ENCODE measurements around the gene PEAK1. TPM values are rescaled to one million over a fixed set of nuclear protein-coding genes. Genes with fewer than 3 reads are reported as not detected.

PEAK1 gene
- total RNA-seq, 4 donors from 2014 or later: 78.3 to 112 (median 95.2) TPM

DNA sequence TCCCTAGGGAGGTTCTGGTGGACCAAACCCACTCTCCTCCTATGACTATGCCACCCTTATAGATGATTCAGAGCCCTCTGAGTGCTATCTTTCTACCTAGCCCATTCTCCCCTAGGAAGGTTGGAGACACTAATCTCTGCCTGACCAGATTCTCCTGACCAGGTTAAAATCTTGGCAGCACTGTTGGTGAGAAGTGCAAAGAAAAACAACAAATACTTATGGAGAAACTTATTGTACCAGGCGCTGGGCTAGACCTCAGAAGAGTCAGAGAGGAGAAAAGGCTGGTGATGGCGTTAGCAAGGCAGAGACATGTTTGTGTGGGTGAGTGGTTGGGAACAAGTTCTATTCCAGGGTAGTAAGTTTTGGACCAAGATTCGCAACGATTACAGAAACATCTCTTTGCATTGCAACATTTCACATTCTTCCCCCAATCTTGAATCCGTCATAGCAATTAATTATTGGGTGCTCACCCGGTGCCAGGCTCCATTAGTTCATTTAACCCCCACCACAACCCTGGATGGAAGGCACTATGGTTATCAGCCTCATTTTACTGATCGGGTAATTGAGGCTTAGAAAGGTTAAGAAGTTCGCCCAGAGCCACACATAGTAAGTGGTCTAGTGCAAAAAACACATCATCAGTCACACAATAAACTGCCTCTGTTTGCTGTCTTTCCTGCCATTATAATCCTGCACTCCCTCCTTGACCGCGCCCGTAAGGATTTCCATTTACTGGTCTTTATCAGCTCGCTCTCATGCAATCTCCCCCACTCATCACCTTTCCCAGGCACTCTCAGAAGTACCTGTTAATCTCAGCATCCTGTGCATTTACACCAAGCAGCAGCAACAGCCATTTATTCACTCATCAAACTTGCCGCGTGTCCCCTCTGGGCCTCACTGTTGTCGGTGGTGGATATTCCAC is 348.3 kb downstream of the PEAK1 start:
- TF ChIP-seq, protein P1, sequence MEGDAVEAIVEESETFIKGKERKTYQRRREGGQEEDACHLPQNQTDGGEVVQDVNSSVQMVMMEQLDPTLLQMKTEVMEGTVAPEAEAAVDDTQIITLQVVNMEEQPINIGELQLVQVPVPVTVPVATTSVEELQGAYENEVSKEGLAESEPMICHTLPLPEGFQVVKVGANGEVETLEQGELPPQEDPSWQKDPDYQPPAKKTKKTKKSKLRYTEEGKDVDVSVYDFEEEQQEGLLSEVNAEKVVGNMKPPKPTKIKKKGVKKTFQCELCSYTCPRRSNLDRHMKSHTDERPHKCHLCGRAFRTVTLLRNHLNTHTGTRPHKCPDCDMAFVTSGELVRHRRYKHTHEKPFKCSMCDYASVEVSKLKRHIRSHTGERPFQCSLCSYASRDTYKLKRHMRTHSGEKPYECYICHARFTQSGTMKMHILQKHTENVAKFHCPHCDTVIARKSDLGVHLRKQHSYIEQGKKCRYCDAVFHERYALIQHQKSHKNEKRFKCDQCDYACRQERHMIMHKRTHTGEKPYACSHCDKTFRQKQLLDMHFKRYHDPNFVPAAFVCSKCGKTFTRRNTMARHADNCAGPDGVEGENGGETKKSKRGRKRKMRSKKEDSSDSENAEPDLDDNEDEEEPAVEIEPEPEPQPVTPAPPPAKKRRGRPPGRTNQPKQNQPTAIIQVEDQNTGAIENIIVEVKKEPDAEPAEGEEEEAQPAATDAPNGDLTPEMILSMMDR (IDR thresholded peaks at IDR 0.05): no peak
- no peak for TF ChIP-seq EP300 (IDR thresholded peaks at IDR 0.05)
- Histone ChIP-seq H3K27ac (peak overlapping the region; percentile 73 to 93 (median 92)), H3K9me3 (no peaks in the 10 kb centered on the region), H3K36me3 (no peaks in the 10 kb centered on the region), H3K4me1 (peaks cover 0 to 54% (median 18%) of the 10 kb centered on the region in 4 donors), H3K4me3 (peak overlapping the region in 3 of 4 donors; percentile 83 to 90 (median 89)), H3K27me3 (no peaks in the 10 kb centered on the region)
- DNase-seq (ENCODE audit: low spot score in 2 of 2): no peak
- WGBS, 2 donors: 83 to 84% methylated on average over 15 of the region's 15 CpGs

DNA sequence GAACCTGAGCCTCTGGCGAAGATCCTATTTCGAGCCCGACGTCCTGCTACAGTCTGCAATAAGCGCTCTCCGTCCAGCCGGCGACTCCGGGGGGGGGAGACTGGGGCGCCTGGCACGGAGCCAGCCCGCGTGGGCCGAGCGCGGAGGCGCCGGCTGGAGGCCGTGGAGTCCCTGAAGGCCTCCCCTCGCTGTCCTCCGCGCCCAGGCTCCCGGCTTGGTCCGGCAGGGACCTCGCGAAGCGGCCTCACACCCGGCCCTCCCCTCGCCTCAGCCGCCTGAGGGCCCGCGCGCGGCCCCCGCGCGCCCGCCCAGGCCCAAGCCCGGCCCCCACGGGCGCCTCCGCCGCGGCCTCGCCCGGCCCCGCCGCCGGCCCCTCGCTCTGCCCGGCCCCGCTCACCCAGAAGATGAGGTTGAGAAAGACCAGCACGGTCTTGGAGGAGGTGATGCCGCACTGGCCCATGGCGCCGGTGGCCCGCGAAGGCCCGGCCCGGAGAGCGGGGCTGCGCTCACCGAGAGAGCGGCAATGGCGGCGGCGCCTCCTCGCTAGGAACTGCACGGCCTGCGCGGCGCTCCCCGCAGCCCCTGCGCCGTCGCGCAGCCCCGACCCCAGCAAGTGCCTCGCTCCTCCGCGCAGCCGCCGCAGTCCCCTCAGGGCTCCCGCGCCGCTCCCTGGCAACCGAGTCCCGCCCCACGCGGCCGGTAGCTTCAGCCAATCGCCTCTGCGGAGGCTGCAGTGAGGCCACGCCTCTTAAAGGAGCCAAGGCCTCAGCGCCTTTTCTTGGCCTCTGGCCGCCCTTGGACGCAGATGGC is 349.2 kb downstream of the PEAK1 start, which contains the start of gene TSPAN3:
Gene TSPAN3, minus strand, starts transcription at position 615 of the 810 bp plus-strand sequence. Its CDS starts 155 bp downstream, at position 460.
- 1% methylated on average over 28 to 36 of the region's 97 CpGs for WGBS, 2 donors
- no peaks in the 10 kb centered on the region for H3K27me3 ChIP-seq
- H3K4me1 ChIP-seq: peaks cover 0 to 46% (median 18%) of the 10 kb centered on the region in 4 donors
- no peaks in the 10 kb centered on the region for H3K36me3 ChIP-seq
- peak within 1 kb of the TSS; percentile 73 to 93 (median 92) for H3K27ac ChIP-seq
- TF ChIP-seq EP300 (IDR thresholded peaks at IDR 0.05) (peak in 1 of 2 donors; percentile 68), POLR2A (IDR thresholded peaks at IDR 0.05) (peak in 1 of 2 donors; percentile 89)
- TF ChIP-seq, protein P1 (IDR thresholded peaks at IDR 0.05): peak in 1 of 5 experiments; percentile 49
- H3K4me3 ChIP-seq: peak within 1 kb of the TSS; percentile 83 to 90 (median 86)
- H3K9me3 ChIP-seq: no peaks in the 10 kb centered on the region
- DNase-seq (ENCODE audit: low spot score in 2 of 2): peak; percentile 83

DNA sequence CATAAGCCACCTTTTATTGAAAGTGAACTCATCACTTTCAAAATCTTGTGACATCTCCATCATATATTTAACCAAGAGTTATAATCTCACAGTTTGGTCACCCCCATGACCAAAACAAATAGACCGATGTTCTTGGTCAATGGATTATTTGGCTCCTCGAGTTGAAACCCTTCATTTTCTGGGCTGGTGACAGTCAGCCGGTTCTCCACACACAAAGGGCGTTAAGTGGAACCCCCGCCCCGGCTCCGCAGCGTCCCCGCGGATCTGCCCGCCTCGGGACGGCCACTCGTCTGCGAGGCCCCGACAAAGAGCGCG is 349.8 kb downstream of the PEAK1 start:
- peak overlapping the region; percentile 73 to 93 (median 92) for H3K27ac ChIP-seq
- no peak for TF ChIP-seq EP300 (IDR thresholded peaks at IDR 0.05)
- TF ChIP-seq POLR2A (IDR thresholded peaks at IDR 0.05): no peak
- TF ChIP-seq, protein P1 (IDR thresholded peaks at IDR 0.05): no peak
- DNase-seq (ENCODE audit: low spot score in 2 of 2): no peak
- H3K36me3 ChIP-seq: no peaks in the 10 kb centered on the region
- no peaks in the 10 kb centered on the region for H3K27me3 ChIP-seq
- 1% methylated on average over 16 to 18 of the region's 18 CpGs for WGBS, 2 donors
- H3K4me3 ChIP-seq: peak overlapping the region; percentile 83 to 90 (median 86)
- peaks cover 0 to 40% (median 18%) of the 10 kb centered on the region in 4 donors for H3K4me1 ChIP-seq
- H3K9me3 ChIP-seq: no peaks in the 10 kb centered on the region

DNA sequence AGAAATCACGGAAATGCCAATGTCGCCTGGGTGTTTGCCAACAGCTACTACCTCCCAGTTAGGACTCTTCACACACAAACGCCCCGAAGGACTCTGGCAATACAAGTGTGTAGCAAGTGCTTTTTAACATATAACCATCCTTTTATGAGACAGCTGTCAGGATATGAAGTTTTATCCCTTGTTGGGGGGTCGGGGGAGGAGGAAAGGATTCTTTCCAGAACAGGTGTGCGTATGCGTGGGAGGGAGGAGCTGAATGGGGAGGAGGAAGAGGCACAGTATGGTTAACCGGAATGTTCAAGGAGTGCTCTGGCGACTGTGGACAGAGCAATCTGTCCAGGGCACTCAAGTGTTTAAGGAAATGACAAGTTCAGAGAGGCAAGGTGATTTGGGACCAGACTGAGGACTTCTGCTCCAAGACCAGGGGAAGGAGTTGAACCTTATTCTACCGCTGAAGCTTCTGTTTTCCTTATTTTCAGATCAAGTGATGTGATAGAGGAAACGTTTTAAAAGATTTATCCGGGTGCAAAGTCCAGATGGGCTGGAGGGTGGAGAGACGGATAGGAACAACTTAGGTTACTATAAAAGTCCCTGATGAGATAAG is 350.3 kb downstream of the PEAK1 start:
- Histone ChIP-seq H3K4me3 (peak overlapping the region; percentile 83 to 90 (median 86)), H3K27me3 (no peaks in the 10 kb centered on the region), H3K27ac (peak overlapping the region; percentile 73 to 93 (median 92)), H3K4me1 (peaks cover 0 to 39% (median 18%) of the 10 kb centered on the region in 4 donors), H3K36me3 (no peaks in the 10 kb centered on the region), H3K9me3 (no peaks in the 10 kb centered on the region)
- TF ChIP-seq, protein P1 (IDR thresholded peaks at IDR 0.05): no peak
- TF ChIP-seq EP300 (IDR thresholded peaks at IDR 0.05) (no peak), POLR2A (IDR thresholded peaks at IDR 0.05) (no peak)
- DNase-seq (ENCODE audit: low spot score in 2 of 2): no peak
- 18 to 22% methylated on average over 13 of the region's 13 CpGs for WGBS, 2 donors
